ENCODE data around the gene PANK1. TPM values are rescaled to one million over a fixed set of nuclear protein-coding genes. Genes with fewer than 3 reads are reported as not detected.
A peak's percentile ranks its signal among the peaks of the same experiment; 100 is the strongest.

PANK1 gene
- total RNA-seq, 3 donors from 2014 or later (not counting 1 experiment from before 2014, with no cell fraction given): 0.85 to 2.2 (median 1.4) TPM

DNA sequence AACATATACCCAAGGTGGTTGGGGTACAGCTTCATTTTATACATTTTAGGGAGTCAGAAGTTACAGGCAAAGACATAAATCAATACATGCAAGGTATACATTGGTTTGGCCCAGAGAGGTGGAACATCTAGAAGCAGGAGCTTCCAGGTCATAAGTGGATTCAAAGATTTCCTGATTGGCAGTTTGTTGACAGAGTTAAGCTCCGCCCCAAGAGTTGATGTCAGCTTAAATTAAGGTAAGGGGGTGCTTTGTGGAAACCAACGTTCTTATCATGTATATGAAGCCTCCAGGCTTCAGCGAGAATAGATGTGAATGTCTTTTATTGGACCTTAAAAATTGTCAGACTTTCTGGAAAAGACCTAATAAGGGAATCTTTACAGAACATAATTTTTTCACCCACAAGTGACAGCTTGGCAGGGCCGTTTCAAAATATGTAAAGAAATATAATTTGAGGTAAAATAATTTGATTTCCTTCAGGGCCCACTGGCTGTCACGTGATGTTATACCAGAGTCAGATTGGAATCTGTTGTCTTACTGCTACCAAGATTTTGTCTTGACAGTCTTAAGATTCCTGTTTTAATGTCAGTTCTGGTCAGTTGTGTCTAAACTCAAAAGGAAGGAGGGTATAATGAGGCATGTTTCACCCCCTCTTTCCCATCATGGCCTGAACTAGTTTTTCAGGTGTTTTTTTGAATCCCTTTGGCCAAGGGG is 6.3 kb upstream of the PANK1 start:
- DNase-seq (no peak), ATAC-seq (no peak)
- TF ChIP-seq, protein P1, sequence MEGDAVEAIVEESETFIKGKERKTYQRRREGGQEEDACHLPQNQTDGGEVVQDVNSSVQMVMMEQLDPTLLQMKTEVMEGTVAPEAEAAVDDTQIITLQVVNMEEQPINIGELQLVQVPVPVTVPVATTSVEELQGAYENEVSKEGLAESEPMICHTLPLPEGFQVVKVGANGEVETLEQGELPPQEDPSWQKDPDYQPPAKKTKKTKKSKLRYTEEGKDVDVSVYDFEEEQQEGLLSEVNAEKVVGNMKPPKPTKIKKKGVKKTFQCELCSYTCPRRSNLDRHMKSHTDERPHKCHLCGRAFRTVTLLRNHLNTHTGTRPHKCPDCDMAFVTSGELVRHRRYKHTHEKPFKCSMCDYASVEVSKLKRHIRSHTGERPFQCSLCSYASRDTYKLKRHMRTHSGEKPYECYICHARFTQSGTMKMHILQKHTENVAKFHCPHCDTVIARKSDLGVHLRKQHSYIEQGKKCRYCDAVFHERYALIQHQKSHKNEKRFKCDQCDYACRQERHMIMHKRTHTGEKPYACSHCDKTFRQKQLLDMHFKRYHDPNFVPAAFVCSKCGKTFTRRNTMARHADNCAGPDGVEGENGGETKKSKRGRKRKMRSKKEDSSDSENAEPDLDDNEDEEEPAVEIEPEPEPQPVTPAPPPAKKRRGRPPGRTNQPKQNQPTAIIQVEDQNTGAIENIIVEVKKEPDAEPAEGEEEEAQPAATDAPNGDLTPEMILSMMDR (IDR thresholded peaks at IDR 0.05): no peak
- H3K27ac Mint-ChIP-seq: no peak overlapping the region
- Histone ChIP-seq H3K36me3 (ENCODE audit: control insufficient read depth, insufficient read depth, low read length) (no peaks in the 10 kb centered on the region), H3K27me3 (ENCODE audit: control insufficient read depth, insufficient read depth, low read length) (peaks cover 2% of the 10 kb centered on the region), H3K4me3 (ENCODE audit: low read length) (no peak overlapping the region), H3K27ac (ENCODE audit: low read length) (peak overlapping the region; percentile 8), H3K4me1 (ENCODE audit: control insufficient read depth, insufficient read depth, low read length) (no peaks in the 10 kb centered on the region), H3K9me3 (ENCODE audit: control insufficient read depth, insufficient read depth, low read length) (no peaks in the 10 kb centered on the region)
- no peaks in the 10 kb centered on the region for H3K36me3 Mint-ChIP-seq
- no peak overlapping the region for H3K4me3 Mint-ChIP-seq
- peaks cover 0 to 5% of the 10 kb centered on the region in 2 donors for H3K4me1 Mint-ChIP-seq
- no peaks in the 10 kb centered on the region for H3K9me3 Mint-ChIP-seq
- intact Hi-C loops (cut with micrococcal nuclease): no loop called here
- 56% methylated on average over 4 of the region's 5 CpGs for WGBS (ENCODE audit: insufficient coverage)
- peaks cover 22 to 31% of the 10 kb centered on the region in 2 donors for H3K27me3 Mint-ChIP-seq (ENCODE audit: low read depth in 2 of 2)

DNA sequence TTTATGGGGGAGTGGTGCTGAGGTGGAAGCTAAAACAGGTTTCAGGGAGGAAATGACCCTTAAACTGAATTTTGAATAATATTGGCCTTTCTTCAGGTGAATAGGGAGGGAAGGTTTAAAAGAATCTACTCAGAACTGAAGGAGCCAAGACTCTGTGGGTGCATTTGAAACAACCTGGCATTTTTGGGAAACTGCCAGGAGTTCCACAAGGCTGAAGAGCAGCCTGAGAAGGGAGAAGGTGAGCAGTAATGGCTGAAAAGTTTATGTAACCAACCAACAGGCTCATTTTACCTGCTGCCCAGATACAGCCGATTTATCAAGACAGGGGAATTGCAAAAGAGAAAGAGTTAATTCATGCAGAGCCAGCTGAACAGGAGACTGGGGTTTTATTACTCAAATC is 4.0 kb upstream of the PANK1 start:
- no peaks in the 10 kb centered on the region for H3K9me3 Mint-ChIP-seq
- no peak for DNase-seq
- Histone ChIP-seq H3K4me3 (ENCODE audit: low read length) (no peak overlapping the region), H3K27me3 (ENCODE audit: control insufficient read depth, insufficient read depth, low read length) (peaks cover 2% of the 10 kb centered on the region), H3K9me3 (ENCODE audit: control insufficient read depth, insufficient read depth, low read length) (no peaks in the 10 kb centered on the region), H3K4me1 (ENCODE audit: control insufficient read depth, insufficient read depth, low read length) (peaks cover 7% of the 10 kb centered on the region), H3K36me3 (ENCODE audit: control insufficient read depth, insufficient read depth, low read length) (no peaks in the 10 kb centered on the region), H3K27ac (ENCODE audit: low read length) (no peak overlapping the region)
- H3K27me3 Mint-ChIP-seq (ENCODE audit: low read depth in 2 of 2): peaks cover 22 to 31% of the 10 kb centered on the region in 2 donors
- no peak overlapping the region for H3K4me3 Mint-ChIP-seq
- 94% methylated on average over 1 of the region's 1 CpG for WGBS (ENCODE audit: insufficient coverage)
- ATAC-seq: no peak
- TF ChIP-seq, protein P1 (IDR thresholded peaks at IDR 0.05): no peak
- H3K4me1 Mint-ChIP-seq: peaks cover 9 to 14% of the 10 kb centered on the region in 2 donors
- intact Hi-C loops (cut with micrococcal nuclease): no loop called here
- no peak overlapping the region for H3K27ac Mint-ChIP-seq
- no peaks in the 10 kb centered on the region for H3K36me3 Mint-ChIP-seq

DNA sequence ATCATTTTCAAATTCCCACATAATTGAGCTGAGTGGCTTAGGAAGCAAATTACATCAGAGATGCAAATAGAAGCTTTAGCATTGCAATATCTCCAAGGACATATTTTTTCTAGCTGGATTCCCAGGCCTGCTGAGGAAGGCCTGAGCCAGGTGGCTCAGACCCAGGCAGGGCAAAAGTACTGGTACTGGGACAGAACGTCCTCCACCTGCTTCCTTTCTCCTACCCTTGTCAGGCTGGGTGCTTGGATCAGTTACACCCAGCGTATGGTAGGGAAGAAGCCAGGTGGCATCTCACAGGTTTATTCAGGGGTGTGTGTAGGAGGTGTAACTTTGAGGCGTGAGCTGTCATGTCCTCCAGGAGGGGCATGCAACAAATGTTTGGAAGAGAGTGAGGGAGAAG is 3.0 kb upstream of the PANK1 start:
- Histone ChIP-seq H3K4me3 (ENCODE audit: low read length) (no peak overlapping the region), H3K27ac (ENCODE audit: low read length) (no peak overlapping the region), H3K27me3 (ENCODE audit: control insufficient read depth, insufficient read depth, low read length) (peaks cover 2% of the 10 kb centered on the region), H3K4me1 (ENCODE audit: control insufficient read depth, insufficient read depth, low read length) (peaks cover 7% of the 10 kb centered on the region), H3K36me3 (ENCODE audit: control insufficient read depth, insufficient read depth, low read length) (no peaks in the 10 kb centered on the region), H3K9me3 (ENCODE audit: control insufficient read depth, insufficient read depth, low read length) (no peaks in the 10 kb centered on the region)
- Mint-ChIP-seq H3K27ac (no peak overlapping the region), H3K4me1 (peaks cover 9% of the 10 kb centered on the region in 2 donors), H3K36me3 (no peaks in the 10 kb centered on the region), H3K9me3 (no peaks in the 10 kb centered on the region), H3K27me3 (ENCODE audit: low read depth in 2 of 2) (peaks cover 19 to 31% of the 10 kb centered on the region in 2 donors), H3K4me3 (no peak overlapping the region)
- no peak for DNase-seq
- intact Hi-C loops (cut with micrococcal nuclease): no loop called here
- TF ChIP-seq, protein P1 (IDR thresholded peaks at IDR 0.05): no peak
- no peak for ATAC-seq
- WGBS (ENCODE audit: insufficient coverage): 79% methylated on average over 2 of the region's 3 CpGs
